Iris pigment epithelial cell (primary cell): ENCODE measurements around the gene ARID1B.
"Not testable (repeated sequence)": the region's sequence is repeated elsewhere in the genome, so short reads cannot be mapped to it uniquely, and the experiment has no call there.

Experiments
- DNase-seq: peaks from one replicate; pipeline ENCODE4 v3.0.0-alpha.2; 2011; ENCODE audit warnings: low read depth

Gene ARID1B

DNA sequence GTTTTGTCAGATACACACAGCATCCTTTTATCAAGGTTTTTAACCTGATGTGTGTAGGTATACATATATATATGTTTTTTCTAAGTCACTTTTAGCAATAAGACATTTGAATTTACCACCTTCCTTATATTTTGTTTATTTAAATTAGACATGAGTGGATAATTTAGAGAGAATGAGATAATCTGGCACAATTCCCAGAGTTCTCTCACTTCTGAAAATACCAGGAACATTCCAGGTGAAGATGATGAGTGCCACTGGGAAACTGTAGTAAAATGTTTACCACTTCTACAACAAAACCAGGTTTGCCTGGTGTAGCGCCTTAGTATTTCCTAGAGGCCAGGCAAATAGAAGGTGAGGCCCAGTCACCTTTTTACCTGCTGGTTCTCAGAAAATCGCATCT is 356.7 kb downstream of the ARID1B start:
- DNase-seq: no peak

DNA sequence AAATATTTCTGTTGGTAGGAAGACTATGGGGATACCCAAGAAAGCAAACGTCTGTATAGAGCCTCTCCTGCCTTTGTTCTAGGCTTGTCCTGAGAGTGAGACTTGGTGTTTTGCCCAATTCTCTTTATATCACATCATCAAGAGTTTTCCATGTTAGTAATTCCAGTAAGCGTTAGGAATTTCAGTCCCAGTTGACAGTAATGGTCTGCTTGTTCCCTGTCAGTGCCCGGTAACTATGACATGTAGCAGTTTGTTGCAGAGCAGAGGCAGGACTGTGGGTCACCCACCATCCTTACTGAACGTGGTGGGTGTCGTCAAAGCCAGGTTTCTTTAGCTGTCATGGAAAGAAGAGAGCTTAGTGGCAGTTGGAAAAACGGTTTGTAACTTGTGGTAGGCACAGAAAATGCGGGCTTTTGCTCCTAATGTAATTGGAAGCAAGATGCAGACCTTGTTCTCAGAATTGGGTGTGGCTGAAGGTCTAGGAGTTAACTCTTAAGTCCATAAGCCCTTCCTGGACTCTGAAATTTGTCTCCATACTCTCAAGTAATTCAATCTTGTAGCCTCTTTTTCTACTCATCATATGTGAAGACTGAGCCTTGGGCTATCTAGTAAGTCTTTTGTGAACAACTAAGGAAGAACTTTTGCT is 357.3 kb downstream of the ARID1B start:
- DNase-seq: no peak

DNA sequence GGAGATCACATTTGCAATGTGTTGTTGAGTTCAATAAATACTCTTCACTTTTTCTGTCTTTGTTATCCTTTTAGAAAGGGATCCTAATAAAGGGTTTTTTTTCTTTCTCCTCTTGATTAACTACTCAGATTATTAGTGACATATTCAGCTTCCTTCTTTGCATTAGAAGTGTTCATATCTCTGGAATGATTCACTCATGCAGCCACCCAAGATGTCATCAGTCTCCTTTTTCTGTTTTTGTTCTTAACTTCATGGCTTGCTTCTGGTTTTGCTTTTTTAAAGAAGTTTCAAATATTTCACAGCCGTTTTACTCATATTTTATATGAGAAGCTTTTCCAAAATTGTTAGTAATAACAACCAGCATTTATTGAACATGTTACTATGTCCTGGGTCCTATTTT is 358.5 kb downstream of the ARID1B start:
- peak; percentile 49 for DNase-seq

DNA sequence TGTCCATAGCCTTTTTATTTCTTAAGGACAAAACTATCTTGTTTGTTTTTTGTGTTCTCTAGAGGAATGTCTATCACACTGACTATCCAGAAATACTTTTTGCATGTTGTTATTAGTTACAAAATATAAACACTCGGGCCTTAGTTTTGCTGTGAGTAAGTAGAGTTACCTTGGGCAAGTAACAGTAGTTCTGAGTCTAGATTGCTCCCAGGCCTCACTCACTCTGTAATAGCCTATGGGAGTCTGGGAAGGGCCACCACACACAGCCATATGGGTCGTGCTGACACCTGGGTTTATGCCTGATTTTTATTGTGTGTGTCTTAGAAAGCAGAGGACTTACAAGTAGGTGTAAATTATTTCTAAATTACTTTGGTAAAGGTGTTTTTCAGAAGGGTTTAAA is 360.3 kb downstream of the ARID1B start:
- peak; percentile 33 for DNase-seq

DNA sequence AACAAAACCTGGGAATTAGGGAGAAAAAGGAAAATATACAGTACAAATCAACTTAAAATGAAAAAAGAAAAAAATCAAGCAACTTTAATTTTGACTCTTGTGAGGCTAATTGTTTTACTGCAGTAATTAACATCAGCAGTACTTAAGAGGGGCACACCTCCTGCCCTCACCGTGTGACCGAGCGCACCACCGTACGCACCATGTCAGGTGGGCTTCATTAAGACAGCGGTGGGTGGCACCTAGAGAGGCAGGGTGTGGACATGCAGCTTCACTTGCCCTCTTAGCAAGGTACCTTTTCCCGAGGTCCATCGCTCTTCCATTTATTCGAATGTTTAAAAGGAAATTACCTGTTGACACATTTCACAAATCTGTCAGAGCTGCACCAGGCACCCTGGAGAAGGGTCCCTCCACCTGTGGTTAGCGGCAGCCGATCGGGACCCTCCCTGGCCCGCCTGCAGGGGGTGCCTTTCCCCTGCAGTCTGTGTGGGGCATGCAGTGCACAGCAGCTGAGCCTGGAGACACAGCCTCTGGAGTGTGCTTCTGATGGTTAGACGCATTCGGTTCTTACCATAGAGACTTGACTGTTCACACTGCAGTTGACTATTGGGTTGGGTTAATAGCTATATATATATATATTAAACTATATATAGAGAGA is 362.0 kb downstream of the ARID1B start:
- DNase-seq: no peak

DNA sequence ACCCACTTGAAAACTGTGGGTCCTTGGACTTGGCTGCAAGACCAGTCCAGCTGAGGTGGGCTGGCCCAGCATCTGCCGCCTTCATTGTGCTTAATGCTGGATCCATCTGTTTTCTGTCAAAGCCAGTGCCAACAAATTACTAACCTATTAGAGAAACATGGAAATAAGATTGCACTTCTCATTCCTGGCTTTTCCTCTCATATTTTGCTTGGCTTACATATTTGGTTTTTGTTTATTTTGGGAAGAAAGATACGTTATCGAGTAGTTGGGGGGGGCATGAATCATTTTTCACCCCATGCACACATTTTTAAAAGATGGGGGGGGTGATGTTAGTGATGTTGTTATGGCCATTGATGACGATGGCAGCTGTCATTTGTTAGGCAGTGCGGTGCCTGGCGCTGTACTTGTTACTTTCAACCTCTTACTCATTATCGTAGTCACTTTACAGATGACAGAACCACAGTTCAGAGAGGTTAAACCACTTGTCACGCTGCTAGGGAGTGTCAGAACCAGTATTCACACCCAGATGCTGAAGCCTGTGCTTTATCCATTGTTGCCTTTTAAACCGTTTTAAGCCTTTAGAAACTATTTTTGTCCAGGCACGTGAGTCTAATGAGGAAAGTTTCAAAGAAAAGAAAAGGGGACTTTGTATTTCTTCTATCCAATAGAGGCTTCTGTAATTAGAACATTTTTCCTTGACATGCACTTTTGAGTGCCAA is 366.2 kb downstream of the ARID1B start:
- peak; percentile 62 for DNase-seq

DNA sequence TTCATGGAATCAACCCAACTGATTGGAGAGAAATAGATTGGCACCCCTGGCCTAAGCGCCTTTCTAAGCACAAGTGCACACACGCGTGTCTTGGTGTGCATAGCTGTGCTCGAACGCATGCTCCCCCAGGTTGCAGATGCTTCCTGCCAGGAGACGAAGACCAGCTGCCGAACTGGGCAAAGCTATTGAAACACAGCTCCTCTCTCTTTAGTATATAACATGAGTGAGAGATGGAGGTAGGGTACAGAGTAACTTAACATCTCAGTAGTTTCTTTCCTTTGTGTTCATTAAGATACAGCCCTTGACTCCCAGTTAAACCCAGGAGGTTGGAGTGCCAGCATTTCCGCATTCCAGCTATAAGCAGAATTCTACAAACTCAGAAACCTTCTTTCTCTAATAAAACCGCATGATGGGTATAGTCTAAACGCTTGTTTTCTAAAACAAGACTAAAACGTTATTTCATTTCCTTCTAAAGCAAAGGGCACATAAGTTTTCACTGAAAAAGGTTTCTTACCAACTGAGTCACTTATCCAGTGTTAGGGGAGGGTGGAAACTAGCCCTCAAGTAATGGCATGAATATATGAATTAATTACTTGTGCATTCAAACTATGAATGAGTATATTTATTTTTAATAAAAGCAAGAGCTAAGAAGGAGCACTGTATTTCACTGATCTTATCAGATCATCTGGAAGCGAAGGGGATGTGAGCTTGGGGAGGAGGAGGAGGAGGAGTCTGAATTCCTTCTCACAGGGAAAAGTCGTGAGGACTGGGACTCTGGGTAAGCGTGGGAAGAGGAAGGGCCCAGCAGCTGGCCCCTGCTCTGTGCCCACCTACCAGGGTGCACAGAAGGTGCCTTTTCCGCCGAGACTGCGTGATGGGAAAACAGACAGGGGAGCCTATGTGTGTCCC is 367.0 kb downstream of the ARID1B start:
- peak; percentile 55 for DNase-seq

DNA sequence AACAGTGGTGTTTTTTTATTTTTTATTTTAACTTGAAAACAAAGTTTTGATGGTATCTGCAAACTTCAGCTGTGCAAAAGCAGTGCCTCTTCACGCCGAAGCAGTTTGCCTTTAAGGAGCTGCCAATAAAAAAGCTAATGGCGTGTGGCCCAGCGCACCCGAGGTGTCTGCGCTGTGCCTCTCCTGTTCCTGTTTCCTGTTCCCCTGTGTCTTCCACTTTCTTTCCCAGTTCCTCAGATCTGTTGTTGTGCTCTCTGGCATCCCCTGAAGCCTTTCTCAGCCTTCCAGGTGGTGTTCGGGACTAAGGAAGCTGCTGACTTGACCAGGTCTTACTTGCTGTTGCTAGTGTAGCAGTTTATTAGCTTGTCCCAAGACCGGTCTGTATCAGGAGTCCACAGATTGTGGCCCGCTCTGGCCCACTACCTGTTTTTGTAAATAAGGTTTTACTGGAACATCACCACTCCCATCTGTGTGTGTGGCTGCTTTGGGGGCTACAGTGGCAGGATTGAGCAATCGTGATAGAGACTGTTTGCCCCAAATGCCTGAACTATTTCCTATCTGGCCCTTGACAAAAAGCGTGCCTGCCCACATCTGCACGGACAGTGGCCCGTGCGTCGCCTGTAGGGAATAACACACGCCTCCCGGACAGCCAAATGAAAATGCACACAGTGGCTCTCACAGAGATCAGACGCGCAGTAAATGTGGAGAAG is 367.8 kb downstream of the ARID1B start:
- peak; percentile 25 for DNase-seq

DNA sequence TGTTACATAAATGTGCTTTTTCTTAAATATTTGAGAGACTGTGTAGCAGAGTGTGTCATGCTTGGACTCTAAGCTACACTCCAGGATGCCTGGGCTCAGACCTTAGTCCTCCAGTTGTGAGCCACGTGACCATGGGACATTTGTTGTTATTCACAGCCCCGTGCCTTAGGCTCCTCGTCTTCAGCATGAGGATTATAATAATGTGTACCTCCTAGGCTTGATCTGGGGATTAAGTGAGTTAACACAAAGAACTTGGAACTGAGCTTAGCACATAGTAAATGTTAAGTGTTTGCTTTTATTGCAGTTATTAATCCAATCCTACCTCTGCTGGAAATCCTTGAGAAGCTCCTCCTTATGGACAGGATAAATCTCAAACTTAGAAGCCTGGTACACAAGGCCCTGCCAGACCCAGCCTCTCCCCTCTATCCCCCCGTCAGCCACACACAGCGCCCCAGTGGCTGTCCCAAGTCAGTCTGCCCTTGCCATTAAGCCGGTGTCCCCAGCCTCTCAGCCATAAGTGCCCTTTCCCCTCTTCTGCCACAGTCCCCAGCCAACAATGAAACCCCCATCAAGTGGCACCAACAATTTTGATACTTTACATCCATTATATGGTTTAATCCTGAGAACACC is 368.6 kb downstream of the ARID1B start:
- DNase-seq: peak; percentile 58

DNA sequence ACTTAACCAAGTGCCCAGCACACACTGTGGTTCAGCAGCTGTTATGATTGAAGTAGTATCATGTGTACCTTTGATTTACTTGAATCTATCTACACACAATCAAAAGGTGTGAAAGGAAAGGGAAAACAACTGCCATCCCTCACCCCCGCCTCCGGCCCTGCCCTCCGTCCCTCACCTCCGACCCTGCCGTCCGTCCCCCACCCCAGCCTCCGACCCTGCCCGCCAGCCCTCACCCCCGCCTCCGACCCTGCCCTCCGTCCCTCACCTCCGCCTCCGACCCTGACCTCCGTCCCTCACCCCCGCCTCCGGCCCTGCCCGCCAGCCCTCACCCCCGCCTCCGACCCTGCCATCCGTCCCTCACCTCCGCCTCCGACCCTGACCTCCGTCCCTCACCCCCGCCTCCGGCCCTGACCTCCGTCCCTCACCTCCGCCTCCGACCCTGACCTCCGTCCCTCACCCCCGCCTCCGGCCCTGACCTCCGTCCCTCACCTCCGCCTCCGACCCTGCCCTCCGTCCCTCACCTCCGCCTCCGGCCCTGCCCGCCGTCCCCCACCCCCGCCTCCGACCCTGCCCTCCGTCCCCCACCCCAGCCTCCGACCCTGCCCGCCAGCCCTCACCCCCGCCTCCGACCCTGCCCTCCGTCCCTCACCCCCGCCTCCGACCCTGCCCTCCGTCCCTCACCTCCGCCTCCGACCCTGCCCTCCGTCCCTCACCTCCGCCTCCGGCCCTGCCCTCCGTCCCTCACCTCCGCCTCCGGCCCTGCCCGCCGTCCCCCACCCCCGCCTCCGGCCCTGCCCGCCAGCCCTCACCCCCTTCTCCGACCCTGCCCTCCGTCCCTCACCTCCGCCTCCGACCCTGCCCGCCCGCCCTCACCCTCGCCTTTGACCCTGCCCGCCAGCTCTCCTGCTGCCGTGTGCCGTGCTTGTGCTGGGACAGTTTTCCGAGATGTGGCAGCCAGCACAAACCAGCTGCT is 370.2 kb downstream of the ARID1B start:
- not testable (repeated sequence) for DNase-seq

DNA sequence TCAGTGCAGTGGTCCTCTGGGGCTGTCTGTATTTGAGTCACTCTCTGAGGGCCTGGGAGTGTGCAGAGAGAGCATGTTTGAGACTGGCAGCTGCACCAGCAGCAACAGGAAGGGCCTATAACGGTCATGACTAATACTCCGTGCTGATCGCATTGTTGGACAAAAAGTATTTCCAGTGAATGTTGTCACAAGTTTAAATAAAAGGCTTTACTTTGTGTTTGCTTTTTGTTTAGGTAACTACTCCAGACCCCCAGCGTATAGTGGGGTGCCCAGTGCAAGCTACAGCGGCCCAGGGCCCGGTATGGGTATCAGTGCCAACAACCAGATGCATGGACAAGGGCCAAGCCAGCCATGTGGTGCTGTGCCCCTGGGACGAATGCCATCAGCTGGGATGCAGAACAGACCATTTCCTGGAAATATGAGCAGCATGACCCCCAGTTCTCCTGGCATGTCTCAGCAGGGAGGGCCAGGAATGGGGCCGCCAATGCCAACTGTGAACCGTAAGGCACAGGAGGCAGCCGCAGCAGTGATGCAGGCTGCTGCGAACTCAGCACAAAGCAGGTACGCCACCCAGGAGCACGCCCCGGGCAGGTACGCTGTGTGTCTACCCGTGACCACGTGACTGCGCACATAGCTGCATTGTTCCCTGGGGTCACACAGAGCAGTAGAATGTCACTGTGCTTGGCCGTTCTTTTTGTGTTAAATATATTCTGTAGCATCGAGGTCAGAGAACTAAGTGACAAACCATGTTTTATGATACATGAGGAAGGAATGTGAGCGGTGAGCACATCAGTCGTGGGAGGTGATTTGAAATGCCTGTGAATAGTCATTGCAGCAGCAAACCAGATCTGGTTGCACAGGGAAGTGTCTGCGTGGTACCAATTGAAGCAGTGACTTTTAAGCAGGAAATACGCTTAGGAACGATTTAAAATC is 371.5 kb downstream of the ARID1B start:
- peak; percentile 97 for DNase-seq

DNA sequence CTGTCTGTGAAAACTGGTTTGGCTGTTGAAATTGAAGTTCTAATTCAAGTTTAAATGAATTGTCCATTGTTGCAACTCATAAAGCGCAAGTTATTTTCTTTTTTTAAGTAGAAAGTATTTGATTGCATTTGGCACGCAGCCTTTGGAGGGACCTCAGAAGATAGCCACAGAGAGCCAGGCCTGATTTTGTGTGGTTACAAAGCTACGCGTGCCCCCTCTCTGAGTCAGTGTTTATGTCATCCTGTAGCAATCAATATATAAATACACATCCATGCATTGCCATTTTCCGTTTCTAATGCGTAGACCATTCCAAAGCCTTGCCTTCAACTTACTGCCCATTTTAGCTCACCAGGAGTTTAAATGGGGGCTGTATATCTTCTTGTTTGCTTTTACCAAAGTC is 372.9 kb downstream of the ARID1B start:
- DNase-seq: peak; percentile 90

DNA sequence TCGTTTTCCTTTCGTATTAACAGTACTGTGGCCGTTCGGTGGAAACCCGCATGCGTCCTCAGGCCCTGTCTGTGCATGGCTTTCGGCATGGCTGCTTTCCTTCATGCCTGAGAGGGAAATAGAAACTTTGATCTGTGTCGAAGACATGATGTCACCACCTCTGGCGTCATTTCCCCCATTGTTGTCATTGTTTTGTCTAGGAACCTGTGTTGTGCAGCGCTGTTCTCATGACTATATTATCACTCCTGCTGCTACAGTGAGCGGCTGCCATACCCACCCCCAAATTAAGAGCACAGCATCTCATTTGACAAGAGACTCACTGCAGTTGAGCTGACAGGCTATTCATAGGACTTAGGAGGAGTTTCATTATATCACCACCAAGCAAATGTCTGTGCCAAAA is 373.9 kb downstream of the ARID1B start:
- peak; percentile 31 for DNase-seq

DNA sequence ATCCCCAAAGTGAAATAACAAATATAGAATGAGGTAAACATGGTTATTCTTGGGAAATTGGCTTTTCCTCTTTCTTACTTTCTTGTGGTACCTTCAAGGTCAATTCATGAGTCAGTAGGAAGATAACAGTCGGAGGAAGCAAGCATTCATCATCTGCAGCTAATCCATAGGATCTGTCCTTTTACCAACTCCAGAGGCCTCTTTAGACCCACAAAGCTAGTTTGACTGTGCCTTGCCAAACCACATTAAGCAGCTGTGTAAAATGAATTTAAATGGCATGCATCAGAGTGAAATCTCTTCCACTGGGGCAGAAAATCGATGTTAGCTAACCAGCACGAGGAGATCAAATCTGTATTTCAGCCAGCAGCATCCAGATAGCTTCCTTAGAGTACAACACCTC is 374.8 kb downstream of the ARID1B start:
- peak; percentile 98 for DNase-seq

DNA sequence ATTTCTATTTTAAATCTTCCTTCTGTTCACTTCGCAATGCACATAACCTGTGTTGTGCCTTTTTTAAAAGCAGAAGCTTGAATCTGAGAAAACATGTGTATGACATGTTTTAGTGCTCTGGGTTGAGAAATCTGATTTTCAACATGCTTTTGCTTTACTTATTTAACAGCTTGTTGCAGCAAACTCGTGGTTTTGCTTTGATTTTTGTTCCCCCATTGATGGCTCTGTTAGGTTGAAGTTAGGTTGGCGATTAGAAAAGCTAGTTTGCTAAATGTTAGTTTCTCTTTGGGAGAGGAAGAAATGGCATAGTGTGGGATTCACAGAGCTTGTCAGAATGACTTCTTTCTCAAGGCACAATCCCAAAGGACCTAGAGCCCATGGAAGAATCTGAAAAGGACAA is 375.4 kb downstream of the ARID1B start:
- no peak for DNase-seq

DNA sequence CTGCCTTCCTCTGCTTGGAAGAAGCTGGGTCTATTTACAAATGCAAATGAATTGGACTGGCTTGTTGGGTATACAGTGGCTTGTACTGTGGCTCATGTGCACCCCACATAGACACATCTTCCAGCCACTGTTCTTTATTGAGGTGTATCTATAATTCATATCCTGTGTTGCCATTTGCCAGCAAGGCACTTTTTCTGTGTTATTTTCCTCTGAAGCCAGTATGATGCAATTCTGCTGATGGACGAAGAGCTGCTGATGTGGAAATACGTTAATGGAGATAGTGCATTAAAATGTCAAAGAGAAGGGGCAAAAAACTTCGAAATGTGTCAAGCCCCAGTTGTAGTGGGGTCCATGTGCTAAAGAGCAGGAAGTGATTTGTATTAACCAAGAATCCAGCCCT is 378.6 kb downstream of the ARID1B start:
- peak; percentile 70 for DNase-seq

DNA sequence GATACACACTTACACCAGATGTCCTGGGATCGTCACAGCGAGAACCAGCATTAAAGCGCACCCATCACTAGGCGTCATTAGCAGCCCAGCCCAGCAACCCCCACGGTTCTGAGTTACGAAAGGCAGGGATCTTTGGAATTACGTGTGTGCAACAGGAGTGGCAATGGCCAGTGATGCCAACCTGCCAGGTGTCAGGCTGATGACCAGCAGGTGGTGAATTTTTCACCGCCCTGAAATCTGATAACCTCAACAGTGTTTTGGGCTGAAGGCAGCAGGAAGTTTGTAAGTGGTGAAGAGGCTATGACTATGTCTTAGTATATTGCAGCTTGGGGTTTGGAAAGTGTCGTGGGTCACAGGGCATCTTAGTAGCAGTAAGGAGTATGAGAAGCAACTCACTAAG is 380.1 kb downstream of the ARID1B start:
- no peak for DNase-seq

DNA sequence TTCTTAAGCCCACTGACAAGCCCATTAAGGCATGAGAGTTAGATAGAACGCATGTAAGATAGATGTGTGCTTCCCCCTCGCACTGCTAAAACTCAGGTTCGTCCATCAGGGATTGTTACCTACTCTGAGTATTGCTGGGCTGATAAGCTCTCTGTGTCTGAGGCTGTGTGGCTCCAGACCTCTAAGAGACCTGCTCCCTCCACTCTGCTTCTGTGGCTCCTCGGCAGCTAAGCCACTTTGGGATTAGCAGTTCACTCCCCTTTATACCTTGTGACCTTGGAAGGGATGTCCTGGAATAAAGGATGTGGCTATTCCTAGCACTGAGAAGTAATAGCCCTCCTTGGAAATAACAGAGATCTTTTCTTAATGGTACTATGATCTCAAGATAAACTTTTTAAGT is 381.3 kb downstream of the ARID1B start:
- no peak for DNase-seq

DNA sequence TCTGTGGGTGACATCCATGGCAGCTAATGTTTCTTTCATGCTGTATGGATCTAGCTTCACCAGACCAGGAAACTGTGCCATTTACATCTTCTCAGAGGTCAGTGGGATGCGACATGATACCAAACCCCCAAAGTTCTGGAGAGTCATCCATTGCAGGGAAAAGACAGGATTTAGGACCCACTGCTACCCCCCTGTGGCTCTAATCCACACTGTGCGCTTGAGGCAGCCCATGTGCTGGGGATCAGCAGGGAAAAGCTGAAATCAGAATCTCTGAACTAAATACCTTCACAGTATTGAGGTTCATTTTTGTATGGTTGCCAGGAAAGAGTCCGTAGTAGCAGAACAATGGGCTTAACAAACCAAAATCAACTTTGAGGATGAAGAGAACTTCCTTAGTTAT is 381.7 kb downstream of the ARID1B start:
- DNase-seq: no peak
